Esophagus muscularis mucosa (tissue), 4 donors: Measurements from ENCODE around the gene AS3MT. TPM values are rescaled to one million over a fixed set of nuclear protein-coding genes. Genes with fewer than 3 reads are reported as not detected.
A peak's percentile ranks its signal among the peaks of the same experiment; 100 is the strongest.
"Not testable (repeated sequence)": the region's sequence is repeated elsewhere in the genome, so short reads cannot be mapped to it uniquely, and the experiment has no call there.

Source experiments
- DNase-seq: peaks from one replicate; pipeline ENCODE4 v3.0.0-alpha.2; 2017; ENCODE audit errors: extremely low spot score
- H3K27ac ChIP-seq, 4 donors: fragments of 200-600 bp; sonication (generic); replicated peaks in 1 of 4; 1 replicate in 3 of 4; 2 replicates in 1 of 4; pipeline ENCODE4 v1.5.1; 2016 to 2019; ENCODE audit warnings: mild to moderate bottlenecking in 1 of 4
- H3K27me3 ChIP-seq, 4 donors: fragments of 200-600 bp; sonication (generic); one replicate each; pipeline versions ENCODE4 v1.5.1 to v1.6.0; 2016 to 2019
- H3K36me3 ChIP-seq, 4 donors: fragments of 200-600 bp; sonication (generic); one replicate each; pipeline ENCODE4 v1.5.1; 2016 to 2019
- H3K4me1 ChIP-seq, 4 donors: fragments of 200-600 bp; sonication (generic); one replicate each; pipeline ENCODE4 v1.5.1; 2016 to 2019
- H3K4me3 ChIP-seq, 4 donors: fragments of 200-600 bp; sonication (generic); 1 replicate in 2 of 4; 2 replicates in 2 of 4; pipeline ENCODE4 v1.5.1; 2016 to 2019; ENCODE audit warnings: mild to moderate bottlenecking in 4 of 4, moderate library complexity in 1 of 4
- H3K9me3 ChIP-seq, 4 donors: fragments of 200-600 bp; sonication (generic); 1 replicate in 3 of 4; 2 replicates in 1 of 4; pipeline ENCODE4 v1.5.1; 2016 to 2019
- EP300 ChIP-seq: sonication (generic); formaldehyde crosslinking; IDR thresholded peaks from one replicate; pipeline ENCODE4 v1.6.1; 2017; ENCODE audit warnings: antibody characterized with exemption
- POLR2A ChIP-seq: fragments of 450-650 bp; IDR thresholded peaks from one replicate; pipeline ENCODE4 v1.6.1; 2017; ENCODE audit warnings: antibody characterized with exemption, moderate library complexity, mild to moderate bottlenecking, low read depth
- POLR2AphosphoS5 ChIP-seq, 2 donors: sonication (generic); formaldehyde crosslinking; IDR thresholded peaks; one replicate each; pipeline ENCODE4 v1.6.1; 2017; ENCODE audit warnings: antibody characterized with exemption in 2 of 2
- WGBS: methylation state at CpG from one replicate; pipeline ENCODE4 v1.1.5; 2018; 5-methylcytosine and 5-hydroxymethylcytosine counted together
- intact Hi-C: fragments of 100-400 bp; cut with DNase I; formaldehyde crosslinking; loops from one replicate; pipeline ENCODE4 v1.15.1; 2023
- total RNA-seq, 4 donors: library from RNA; depleted of rRNA; stranded (reverse); fragments of >200 nt; gene quantifications; one replicate each; pipeline versions ENCODE4 v1.1.0 to v1.2.1, GENCODE V29; 2016
- TF ChIP-seq, protein P1 (sequence below), 3 experiments: fragments of 200-600 bp in 2 of 3; fragments of 450-650 bp in 1 of 3; sonication (generic) in 2 of 3; IDR thresholded peaks; one replicate each; pipeline ENCODE4 v1.5.1; 2017 to 2019; ENCODE audit warnings: antibody characterized with exemption in 3 of 3, mild to moderate bottlenecking in 2 of 3, moderate library complexity in 1 of 3

AS3MT gene, protein sequence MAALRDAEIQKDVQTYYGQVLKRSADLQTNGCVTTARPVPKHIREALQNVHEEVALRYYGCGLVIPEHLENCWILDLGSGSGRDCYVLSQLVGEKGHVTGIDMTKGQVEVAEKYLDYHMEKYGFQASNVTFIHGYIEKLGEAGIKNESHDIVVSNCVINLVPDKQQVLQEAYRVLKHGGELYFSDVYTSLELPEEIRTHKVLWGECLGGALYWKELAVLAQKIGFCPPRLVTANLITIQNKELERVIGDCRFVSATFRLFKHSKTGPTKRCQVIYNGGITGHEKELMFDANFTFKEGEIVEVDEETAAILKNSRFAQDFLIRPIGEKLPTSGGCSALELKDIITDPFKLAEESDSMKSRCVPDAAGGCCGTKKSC
- 1 to 10 TPM; 5.1 to 9.3 (median 6.8) TPM for total RNA-seq

DNA sequence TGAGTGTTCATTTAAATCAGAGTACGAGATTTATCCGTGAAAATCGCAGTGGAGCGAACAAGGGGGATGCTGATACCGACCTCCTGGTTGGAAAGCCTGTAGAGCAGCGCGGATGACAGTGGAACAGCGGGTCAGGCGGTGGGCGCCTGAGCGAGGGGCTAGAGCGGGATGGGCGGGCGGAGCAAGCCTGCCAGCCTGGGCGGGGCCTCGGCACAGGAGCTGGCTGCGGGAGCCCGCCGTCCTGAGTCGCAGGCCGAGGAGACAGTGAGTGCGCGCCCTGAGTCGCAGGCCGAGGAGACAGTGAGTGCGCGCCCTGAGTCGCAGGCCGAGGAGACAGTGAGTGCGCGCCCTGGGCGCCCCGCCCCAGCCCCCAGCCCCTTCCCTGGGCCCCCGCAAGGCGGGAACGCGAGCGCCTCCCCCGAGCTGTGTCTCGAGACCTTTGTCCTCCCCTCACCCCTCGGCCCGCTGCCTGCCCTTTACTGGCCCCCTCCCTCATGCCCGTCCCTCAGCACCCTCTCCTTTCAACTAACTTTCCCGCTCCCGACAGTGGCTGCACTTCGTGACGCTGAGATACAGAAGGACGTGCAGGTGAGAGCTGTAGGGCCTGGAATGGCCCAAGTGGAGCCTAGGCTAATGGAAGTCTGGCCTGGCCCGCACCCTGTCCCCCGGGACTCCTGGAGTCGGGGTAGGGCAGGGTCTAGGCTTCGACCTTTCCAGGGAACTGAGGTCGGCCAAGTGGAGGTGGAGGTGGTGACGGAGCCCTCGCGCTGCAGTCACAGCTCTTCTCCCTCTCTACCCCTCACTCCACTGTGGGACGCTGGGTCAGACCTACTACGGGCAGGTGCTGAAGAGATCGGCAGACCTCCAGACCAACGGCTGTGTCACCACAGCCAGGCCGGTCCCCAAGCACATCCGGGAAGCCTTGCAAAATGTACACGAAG, at the start of gene AS3MT:
AS3MT (plus strand) TSS at position 213 of the 941 bp plus-strand sequence; CDS start at position 336, 123 bp downstream.
- no peaks in the 10 kb centered on the region for H3K27me3 ChIP-seq
- peaks cover 7 to 20% (median 15%) of the 10 kb centered on the region in 4 donors for H3K4me1 ChIP-seq
- no peak for DNase-seq
- WGBS = 9% methylated on average over 33 of the region's 63 CpGs
- H3K4me3 ChIP-seq = peak within 1 kb of the TSS; percentile 64 to 77 (median 70)
- H3K36me3 ChIP-seq = peaks cover 0 to 25% (median under 1%) of the 10 kb centered on the region in 4 donors
- intact Hi-C loops = no loop called here
- H3K9me3 ChIP-seq = no peaks in the 10 kb centered on the region
- TF ChIP-seq EP300 = no peak
- TF ChIP-seq POLR2A = no peak
- TF ChIP-seq, protein P1, sequence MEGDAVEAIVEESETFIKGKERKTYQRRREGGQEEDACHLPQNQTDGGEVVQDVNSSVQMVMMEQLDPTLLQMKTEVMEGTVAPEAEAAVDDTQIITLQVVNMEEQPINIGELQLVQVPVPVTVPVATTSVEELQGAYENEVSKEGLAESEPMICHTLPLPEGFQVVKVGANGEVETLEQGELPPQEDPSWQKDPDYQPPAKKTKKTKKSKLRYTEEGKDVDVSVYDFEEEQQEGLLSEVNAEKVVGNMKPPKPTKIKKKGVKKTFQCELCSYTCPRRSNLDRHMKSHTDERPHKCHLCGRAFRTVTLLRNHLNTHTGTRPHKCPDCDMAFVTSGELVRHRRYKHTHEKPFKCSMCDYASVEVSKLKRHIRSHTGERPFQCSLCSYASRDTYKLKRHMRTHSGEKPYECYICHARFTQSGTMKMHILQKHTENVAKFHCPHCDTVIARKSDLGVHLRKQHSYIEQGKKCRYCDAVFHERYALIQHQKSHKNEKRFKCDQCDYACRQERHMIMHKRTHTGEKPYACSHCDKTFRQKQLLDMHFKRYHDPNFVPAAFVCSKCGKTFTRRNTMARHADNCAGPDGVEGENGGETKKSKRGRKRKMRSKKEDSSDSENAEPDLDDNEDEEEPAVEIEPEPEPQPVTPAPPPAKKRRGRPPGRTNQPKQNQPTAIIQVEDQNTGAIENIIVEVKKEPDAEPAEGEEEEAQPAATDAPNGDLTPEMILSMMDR (IDR thresholded peaks at IDR 0.05) = no peak
- TF ChIP-seq POLR2AphosphoS5 (IDR thresholded peaks at IDR 0.05) = peak; percentile 18 to 22
- peak within 1 kb of the TSS; percentile 66 to 75 (median 73) for H3K27ac ChIP-seq

DNA sequence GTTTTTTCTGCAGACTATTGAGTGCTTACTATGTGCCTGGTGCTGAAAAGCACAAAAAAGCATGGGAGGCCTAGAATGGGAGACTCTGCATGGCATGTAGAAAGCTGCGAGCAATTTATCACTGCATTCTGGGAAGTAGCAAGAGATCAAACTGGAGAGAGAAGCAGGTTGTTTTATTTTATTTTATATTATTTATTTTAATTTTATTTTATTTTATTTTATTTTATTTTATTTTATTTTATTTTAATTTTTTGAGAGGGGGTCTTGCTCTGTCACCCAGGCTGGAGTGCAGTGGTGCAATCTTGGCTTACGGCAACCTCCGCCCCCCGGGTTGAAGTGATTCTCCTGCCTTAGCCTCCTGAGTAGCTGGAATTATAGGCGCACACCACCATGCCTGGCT, 49.3 kb upstream of the AS3MT start:
- DNase-seq, intact Hi-C loops: not testable (repeated sequence)
- WGBS = 95% methylated on average over 5 of the region's 5 CpGs

DNA sequence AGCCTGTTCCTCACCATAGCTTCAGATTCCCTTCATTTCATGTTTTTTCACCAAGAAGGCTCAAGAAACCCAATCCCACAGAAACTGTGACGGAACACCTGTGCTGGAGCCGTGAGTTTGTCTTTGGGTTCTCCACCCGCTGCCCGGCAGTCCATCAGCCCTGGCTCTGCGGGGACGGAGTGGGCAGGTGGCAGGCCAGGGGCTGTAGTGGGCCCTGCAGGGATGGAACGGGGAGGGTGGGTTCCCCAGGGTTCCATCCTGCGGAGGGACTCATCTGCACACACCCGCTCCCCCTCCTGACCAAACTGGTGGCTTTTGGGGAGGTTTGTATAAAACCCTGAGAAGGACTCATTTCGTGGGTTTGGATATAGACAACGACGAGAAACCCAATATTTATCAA, 47.0 kb upstream of the AS3MT start:
- Histone ChIP-seq H3K36me3 (peaks cover 0 to 6% (median 0%) of the 10 kb centered on the region in 4 donors), H3K4me3 (no peak overlapping the region), H3K9me3 (no peaks in the 10 kb centered on the region), H3K27me3 (no peaks in the 10 kb centered on the region), H3K4me1 (peaks cover 3 to 7% (median 4%) of the 10 kb centered on the region in 4 donors), H3K27ac (no peak overlapping the region)
- intact Hi-C loops = no loop called here
- 91% methylated on average over 12 of the region's 12 CpGs for WGBS
- TF ChIP-seq, protein P1 (IDR thresholded peaks at IDR 0.05) = no peak
- TF ChIP-seq POLR2AphosphoS5 (IDR thresholded peaks at IDR 0.05) (no peak), EP300 (no peak), POLR2A (no peak)
- DNase-seq = no peak

More for the DNA sequence above, 49.3 kb upstream of the AS3MT start:
- peaks cover 23 to 29% (median 25%) of the 10 kb centered on the region in 4 donors for H3K4me1 ChIP-seq
- peak overlapping the region in 2 of 4 donors; percentile 87 to 94 for H3K27ac ChIP-seq
- not testable (repeated sequence) for H3K36me3 ChIP-seq, H3K9me3 ChIP-seq, H3K27me3 ChIP-seq, H3K4me3 ChIP-seq

DNA sequence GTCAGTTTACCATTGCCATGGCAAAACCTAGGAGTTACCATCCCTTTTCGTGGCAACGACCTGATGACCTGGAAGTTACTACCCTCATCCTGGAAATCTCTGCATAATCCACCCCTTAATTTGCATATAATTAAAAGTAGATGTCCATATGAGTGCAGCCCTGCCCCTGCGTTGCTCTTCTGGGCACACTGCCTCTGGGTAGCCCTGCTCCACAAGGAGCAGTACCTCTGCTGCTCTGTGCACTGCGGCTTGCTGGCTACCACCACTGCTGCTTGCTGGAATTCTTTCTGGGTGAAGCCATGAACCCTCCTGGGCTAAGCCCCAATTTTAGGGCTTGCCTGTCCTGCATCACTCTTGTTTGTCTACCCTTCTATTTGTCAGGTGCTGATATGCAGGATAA, 44.6 kb upstream of the AS3MT start:
- no peaks in the 10 kb centered on the region for H3K4me1 ChIP-seq
- peaks cover 0 to 6% (median 2%) of the 10 kb centered on the region in 4 donors for H3K36me3 ChIP-seq

More for the DNA sequence above, 44.6 kb upstream of the AS3MT start:
- Histone ChIP-seq H3K4me3 (no peak overlapping the region), H3K9me3 (no peaks in the 10 kb centered on the region), H3K27ac (no peak overlapping the region), H3K27me3 (no peaks in the 10 kb centered on the region)
- intact Hi-C loops = no loop called here
- no peak for DNase-seq
- TF ChIP-seq POLR2AphosphoS5 (IDR thresholded peaks at IDR 0.05) (no peak), EP300 (no peak), POLR2A (no peak)
- TF ChIP-seq, protein P1 (IDR thresholded peaks at IDR 0.05) = no peak
- WGBS = 93% methylated on average over 4 of the region's 4 CpGs
